HL-60 (cell line): ENCODE data around the gene DPEP3.

Source experiments
- GABPA ChIP-seq: IDR thresholded peaks from 2 replicates; pipeline ENCODE4 v1.6.1; 2012; ENCODE audit warnings: low read depth
- POLR2AphosphoS5 ChIP-seq: IDR thresholded peaks from 2 replicates; pipeline ENCODE4 v1.6.1; 2012; ENCODE audit warnings: low read depth
- TF ChIP-seq, protein P1 (sequence below): IDR thresholded peaks from one replicate; pipeline ENCODE4 v1.5.1; 2011; ENCODE audit warnings: low read length, control low read depth, inconsistent platforms; ENCODE audit not compliant: insufficient read depth

DNA sequence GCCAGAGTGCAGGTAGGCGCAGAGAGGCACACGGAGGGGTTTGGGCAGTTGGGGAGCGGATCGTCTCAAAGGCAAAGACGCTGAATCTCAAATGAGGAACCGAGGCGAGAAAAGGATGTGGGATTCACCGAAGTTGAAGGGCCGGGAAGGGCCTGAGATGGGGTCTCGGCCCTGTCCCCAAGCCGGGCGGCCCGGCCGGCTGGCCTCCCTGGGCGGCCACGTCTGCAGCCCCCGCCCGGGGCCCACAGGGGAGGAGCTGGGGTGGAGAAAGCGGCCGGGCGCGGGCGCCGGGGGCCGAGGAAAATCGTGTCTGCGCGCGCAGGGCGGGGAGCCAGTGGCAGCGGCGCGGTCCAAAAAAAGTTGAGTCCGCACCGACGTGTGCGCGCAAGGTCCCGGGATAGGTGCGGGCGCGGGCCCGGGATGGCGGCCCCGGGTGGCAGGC, 12.3 kb downstream of the DPEP3 start:
- TF ChIP-seq, protein P1, sequence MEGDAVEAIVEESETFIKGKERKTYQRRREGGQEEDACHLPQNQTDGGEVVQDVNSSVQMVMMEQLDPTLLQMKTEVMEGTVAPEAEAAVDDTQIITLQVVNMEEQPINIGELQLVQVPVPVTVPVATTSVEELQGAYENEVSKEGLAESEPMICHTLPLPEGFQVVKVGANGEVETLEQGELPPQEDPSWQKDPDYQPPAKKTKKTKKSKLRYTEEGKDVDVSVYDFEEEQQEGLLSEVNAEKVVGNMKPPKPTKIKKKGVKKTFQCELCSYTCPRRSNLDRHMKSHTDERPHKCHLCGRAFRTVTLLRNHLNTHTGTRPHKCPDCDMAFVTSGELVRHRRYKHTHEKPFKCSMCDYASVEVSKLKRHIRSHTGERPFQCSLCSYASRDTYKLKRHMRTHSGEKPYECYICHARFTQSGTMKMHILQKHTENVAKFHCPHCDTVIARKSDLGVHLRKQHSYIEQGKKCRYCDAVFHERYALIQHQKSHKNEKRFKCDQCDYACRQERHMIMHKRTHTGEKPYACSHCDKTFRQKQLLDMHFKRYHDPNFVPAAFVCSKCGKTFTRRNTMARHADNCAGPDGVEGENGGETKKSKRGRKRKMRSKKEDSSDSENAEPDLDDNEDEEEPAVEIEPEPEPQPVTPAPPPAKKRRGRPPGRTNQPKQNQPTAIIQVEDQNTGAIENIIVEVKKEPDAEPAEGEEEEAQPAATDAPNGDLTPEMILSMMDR, result no peak
- no peak for TF ChIP-seq GABPA
- no peak for TF ChIP-seq POLR2AphosphoS5
